ENCODE results near the gene LCN9. TPM values are rescaled to one million over a fixed set of nuclear protein-coding genes. Genes with fewer than 3 reads are reported as not detected.

LCN9 gene
- polyA plus RNA-seq, 1 donor (not counting 4 experiments of a cell fraction or from before 2014, with no cell fraction given) = not detected

DNA sequence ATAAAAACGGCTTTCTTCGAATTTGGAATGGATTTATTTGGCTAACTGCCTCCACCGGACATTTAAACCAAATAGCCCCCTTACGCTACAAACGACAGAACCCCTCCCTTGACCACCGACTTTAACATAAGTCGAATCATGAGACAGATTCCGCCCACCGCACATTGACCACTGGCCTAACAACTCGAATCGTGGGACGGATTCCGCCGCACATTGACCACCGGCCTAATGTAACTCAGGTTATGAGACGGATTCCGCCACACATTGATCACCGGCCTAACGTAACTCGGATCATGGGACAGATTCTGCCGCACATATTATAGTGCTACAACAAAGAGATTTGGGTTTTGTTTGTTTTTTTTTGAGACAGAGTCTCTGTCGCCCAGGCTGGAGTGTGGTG is 2.7 kb upstream of the LCN9 start:
- no peak overlapping the region for H2AFZ ChIP-seq (ENCODE audit: control insufficient read depth, low read length)
- no peaks in the 10 kb centered on the region for H3K4me1 ChIP-seq (ENCODE audit: control insufficient read depth, extremely low read depth, insufficient read depth, low read length)
- H3K36me3 ChIP-seq (ENCODE audit: control insufficient read depth in 2 of 2, extremely low read depth in 1 of 2, insufficient read depth in 2 of 2, low read length in 2 of 2) = no peaks in the 10 kb centered on the region
- no peaks in the 10 kb centered on the region for H3K9me3 ChIP-seq (ENCODE audit: control insufficient read depth, low read depth, low read length)
- H3K9ac ChIP-seq (ENCODE audit: control insufficient read depth, extremely low read depth, insufficient read depth, low read length) = no peak overlapping the region
- no peaks in the 10 kb centered on the region for H3K79me2 ChIP-seq (ENCODE audit: control insufficient read depth, insufficient read depth, low read length)
- FAIRE-seq (no peak), DNase-seq (ENCODE audit: low read depth, low spot score) (no peak)
- dilution Hi-C loops (cut with MboI; ENCODE audit: extremely low pct_ligation_motif_present, low sequenced_read_pairs) = no loop called here
- no peaks in the 10 kb centered on the region for H4K20me1 ChIP-seq (ENCODE audit: control insufficient read depth, extremely low read depth, insufficient read depth, low read length)
- no peaks in the 10 kb centered on the region for H3K9me1 ChIP-seq (ENCODE audit: control insufficient read depth, extremely low read depth, insufficient read depth, low read length)
- H3K27ac ChIP-seq (ENCODE audit: control insufficient read depth, insufficient read depth, low read length) = no peak overlapping the region
- H3K4me2 ChIP-seq (ENCODE audit: control insufficient read depth, extremely low read depth, insufficient read depth, low read depth, low read length) = no peak overlapping the region
- H3K27me3 ChIP-seq (ENCODE audit: control insufficient read depth, extremely low read depth, insufficient read depth, low read length) = no peaks in the 10 kb centered on the region
- no peak overlapping the region for H3K4me3 ChIP-seq (ENCODE audit: control insufficient read depth in 2 of 3, extremely low read depth in 1 of 3, insufficient read depth in 2 of 3, low read depth in 1 of 3, low read length in 3 of 3)
- no peak for TF ChIP-seq EZH2 (IDR thresholded peaks at IDR 0.05; ENCODE audit: low read length)
- TF ChIP-seq, protein P1, sequence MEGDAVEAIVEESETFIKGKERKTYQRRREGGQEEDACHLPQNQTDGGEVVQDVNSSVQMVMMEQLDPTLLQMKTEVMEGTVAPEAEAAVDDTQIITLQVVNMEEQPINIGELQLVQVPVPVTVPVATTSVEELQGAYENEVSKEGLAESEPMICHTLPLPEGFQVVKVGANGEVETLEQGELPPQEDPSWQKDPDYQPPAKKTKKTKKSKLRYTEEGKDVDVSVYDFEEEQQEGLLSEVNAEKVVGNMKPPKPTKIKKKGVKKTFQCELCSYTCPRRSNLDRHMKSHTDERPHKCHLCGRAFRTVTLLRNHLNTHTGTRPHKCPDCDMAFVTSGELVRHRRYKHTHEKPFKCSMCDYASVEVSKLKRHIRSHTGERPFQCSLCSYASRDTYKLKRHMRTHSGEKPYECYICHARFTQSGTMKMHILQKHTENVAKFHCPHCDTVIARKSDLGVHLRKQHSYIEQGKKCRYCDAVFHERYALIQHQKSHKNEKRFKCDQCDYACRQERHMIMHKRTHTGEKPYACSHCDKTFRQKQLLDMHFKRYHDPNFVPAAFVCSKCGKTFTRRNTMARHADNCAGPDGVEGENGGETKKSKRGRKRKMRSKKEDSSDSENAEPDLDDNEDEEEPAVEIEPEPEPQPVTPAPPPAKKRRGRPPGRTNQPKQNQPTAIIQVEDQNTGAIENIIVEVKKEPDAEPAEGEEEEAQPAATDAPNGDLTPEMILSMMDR (optimal IDR thresholded peaks at IDR 0.05 in 1 of 3, IDR thresholded peaks at IDR 0.05 in 1 of 3, conservative IDR thresholded peaks at IDR 0.05 in 1 of 3; ENCODE audit: extremely low read depth in 1 of 3, insufficient read depth in 2 of 3, low read length in 3 of 3) = no peak

DNA sequence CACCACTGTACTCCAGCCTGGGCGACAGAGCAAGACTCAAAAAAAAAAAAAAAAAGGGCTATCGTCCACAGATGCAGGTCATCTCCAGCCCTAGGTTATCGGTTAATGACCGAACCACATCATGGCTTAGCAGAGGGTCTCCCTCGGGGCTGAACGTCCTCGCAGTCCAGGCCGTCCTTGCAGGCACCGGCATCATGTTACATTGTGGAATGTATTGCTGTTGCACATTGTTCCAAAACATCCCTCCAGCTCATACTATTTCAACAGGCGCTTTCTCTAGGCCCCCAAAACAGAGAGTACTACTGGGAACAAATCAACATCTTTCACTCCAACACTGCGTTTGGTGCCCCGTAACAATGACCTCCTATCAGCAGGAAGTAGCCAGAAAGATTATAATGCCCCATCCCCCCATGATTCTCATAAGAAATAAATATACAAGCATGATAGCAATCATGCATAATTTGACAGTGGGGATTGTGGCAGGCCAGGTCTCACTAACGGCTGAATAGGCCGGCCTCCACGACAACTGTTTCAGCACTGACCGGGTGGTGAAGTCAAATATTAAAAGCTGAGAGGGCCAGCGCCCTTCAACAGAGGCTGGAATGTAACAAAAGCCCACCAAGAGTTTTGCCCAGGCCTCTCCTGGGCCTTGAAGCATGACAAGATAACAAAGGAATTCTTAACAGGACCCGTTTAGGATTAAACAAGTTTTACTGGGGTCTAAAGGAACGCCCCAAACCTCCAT is 1.1 kb upstream of the LCN9 start:
- Histone ChIP-seq H3K4me1 (ENCODE audit: control insufficient read depth, extremely low read depth, insufficient read depth, low read length) (no peaks in the 10 kb centered on the region), H3K27ac (ENCODE audit: control insufficient read depth, insufficient read depth, low read length) (no peak overlapping the region), H3K79me2 (ENCODE audit: control insufficient read depth, insufficient read depth, low read length) (no peaks in the 10 kb centered on the region), H3K4me3 (ENCODE audit: control insufficient read depth in 2 of 3, extremely low read depth in 1 of 3, insufficient read depth in 2 of 3, low read depth in 1 of 3, low read length in 3 of 3) (no peak overlapping the region), H3K9me1 (ENCODE audit: control insufficient read depth, extremely low read depth, insufficient read depth, low read length) (no peaks in the 10 kb centered on the region), H3K36me3 (ENCODE audit: control insufficient read depth in 2 of 2, extremely low read depth in 1 of 2, insufficient read depth in 2 of 2, low read length in 2 of 2) (no peaks in the 10 kb centered on the region), H3K9ac (ENCODE audit: control insufficient read depth, extremely low read depth, insufficient read depth, low read length) (no peak overlapping the region), H3K27me3 (ENCODE audit: control insufficient read depth, extremely low read depth, insufficient read depth, low read length) (no peaks in the 10 kb centered on the region), H2AFZ (ENCODE audit: control insufficient read depth, low read length) (no peak overlapping the region), H3K9me3 (ENCODE audit: control insufficient read depth, low read depth, low read length) (no peaks in the 10 kb centered on the region), H4K20me1 (ENCODE audit: control insufficient read depth, extremely low read depth, insufficient read depth, low read length) (no peaks in the 10 kb centered on the region), H3K4me2 (ENCODE audit: control insufficient read depth, extremely low read depth, insufficient read depth, low read depth, low read length) (no peak overlapping the region)
- dilution Hi-C loops (cut with MboI; ENCODE audit: extremely low pct_ligation_motif_present, low sequenced_read_pairs) = no loop called here
- no peak for FAIRE-seq
- no peak for TF ChIP-seq EZH2 (IDR thresholded peaks at IDR 0.05; ENCODE audit: low read length)
- TF ChIP-seq, protein P1 (optimal IDR thresholded peaks at IDR 0.05 in 1 of 3, IDR thresholded peaks at IDR 0.05 in 1 of 3, conservative IDR thresholded peaks at IDR 0.05 in 1 of 3; ENCODE audit: extremely low read depth in 1 of 3, insufficient read depth in 2 of 3, low read length in 3 of 3) = no peak
- DNase-seq (ENCODE audit: low read depth, low spot score) = no peak
